HepG2 (cell line): Measurements from ENCODE around the gene TMEM116. TPM values are rescaled to one million over a fixed set of nuclear protein-coding genes. Genes with fewer than 3 reads are reported as not detected.
A peak's percentile ranks its signal among the peaks of the same experiment; 100 is the strongest.

Experiments used
- ATAC-seq: fragments of 200-7000 bp; cut with Tn5 transposase; 3 replicates; pipeline ENCODE4 v1.9.1; 2020; ENCODE audit warnings: mild to moderate bottlenecking, moderate library complexity
- BruUV-seq: library from RNA; stranded (reverse); fragments of 400-500 nt; replicated peaks from 2 replicates; lab custom pipeline; 2021; lab: Mats Ljungman, UMichigan
- CTCF ChIA-PET: fragments of 300-600 bp; formaldehyde crosslinking; extraction: SDS; loops from one replicate; lab custom pipeline; 2021; ENCODE audit warnings: low total read pairs, inconsistent platforms, low intra/inter-chr PET ratio; lab: Yijun Ruan, JAX
- POLR2A ChIA-PET: fragments of 350-600 bp; sonication (Branson Sonifier 250); formaldehyde crosslinking; loops from one replicate; lab custom pipeline; 2020; ENCODE audit warnings: antibody characterized with exemption, inconsistent platforms; lab: Yijun Ruan, JAX
- DNase-seq: peaks from one replicate; pipeline ENCODE4 v3.0.0-alpha.2; 2015; ENCODE audit warnings: low spot score
- FAIRE-seq: peaks from 3 replicates; lab custom pipeline; 2011; peaks lifted over from hg19 to GRCh38; lab: Jason Lieb, UNC
- H2AFZ ChIP-seq: one replicate; pipeline ENCODE4 v1.6.1; 2011; ENCODE audit warnings: low read length, inconsistent platforms
- H3K27ac ChIP-seq: fragments of 300-600 bp; 3 replicates; pipeline ENCODE4 v1.8.0; 2011; ENCODE audit warnings: mixed run types, mild to moderate bottlenecking, mixed read lengths, low read length, inconsistent platforms; ENCODE audit not compliant: insufficient read depth; ENCODE audit errors: extremely low read length
- H3K27me3 ChIP-seq, 2 experiments: fragments of 200-600 bp in 1 of 2; 2 replicates in 1 of 2; 3 replicates in 1 of 2; pipeline versions ENCODE4 v1.6.0 to v1.8.0; 2011; ENCODE audit warnings: low read length in 2 of 2, mild to moderate bottlenecking in 2 of 2, moderate library complexity in 2 of 2, inconsistent platforms in 1 of 2; ENCODE audit not compliant: insufficient read depth in 2 of 2, control insufficient read depth in 1 of 2
- H3K36me3 ChIP-seq, 2 experiments: fragments of 200-600 bp in 1 of 2; replicated peaks in 1 of 2; 2 replicates in 1 of 2; 3 replicates in 1 of 2; pipeline versions ENCODE4 v1.5.1 to v1.8.0; 2011; ENCODE audit warnings: low read length in 2 of 2, inconsistent platforms in 1 of 2; ENCODE audit not compliant: insufficient read depth in 2 of 2, control insufficient read depth in 1 of 2
- H3K4me1 ChIP-seq: 2 replicates; pipeline ENCODE4 v1.5.1; 2012; ENCODE audit warnings: low read length, inconsistent platforms; ENCODE audit not compliant: insufficient read depth
- H3K4me2 ChIP-seq: 2 replicates; pipeline ENCODE4 v1.6.0; 2011; ENCODE audit warnings: low read depth, low read length, inconsistent platforms
- H3K4me3 ChIP-seq, 3 experiments: fragments of 200-600 bp in 1 of 3; sonication (generic), shearing (Covaris generic) in 1 of 3; replicated peaks in 1 of 3; 2 replicates each; pipeline ENCODE4 v1.5.1; 2011 to 2016; ENCODE audit warnings: low read length in 3 of 3, inconsistent platforms in 2 of 3, low read depth in 2 of 3, mild to moderate bottlenecking in 2 of 3, control low read depth in 1 of 3, mixed read lengths in 1 of 3; ENCODE audit not compliant: insufficient read depth in 1 of 3
- H3K79me2 ChIP-seq: one replicate; pipeline ENCODE4 v1.6.1; 2011; ENCODE audit warnings: low read length, inconsistent platforms; ENCODE audit not compliant: insufficient read depth
- H3K9ac ChIP-seq: 2 replicates; pipeline ENCODE4 v1.6.0; 2011; ENCODE audit warnings: mild to moderate bottlenecking, low read depth, low read length, inconsistent platforms; ENCODE audit not compliant: insufficient read depth
- H3K9me3 ChIP-seq: 2 replicates; pipeline ENCODE4 v1.5.1; 2012; ENCODE audit warnings: mild to moderate bottlenecking, low read length
- H4K20me1 ChIP-seq: 2 replicates; pipeline ENCODE4 v1.6.0; 2011; ENCODE audit warnings: inconsistent platforms, mild to moderate bottlenecking, low read length, moderate library complexity; ENCODE audit not compliant: insufficient read depth
- BRD4 ChIP-seq: sonication (generic); formaldehyde crosslinking; IDR thresholded peaks from 2 replicates; pipeline ENCODE4 v1.4.0; 2020; ENCODE audit warnings: missing genetic modification reagents
- CAMTA2 ChIP-seq: sonication (generic); formaldehyde crosslinking; IDR thresholded peaks from 2 replicates; pipeline ENCODE4 v1.4.0; 2020; ENCODE audit warnings: mild to moderate bottlenecking, missing genetic modification reagents, borderline replicate concordance
- IRF1 ChIP-seq: sonication (generic); formaldehyde crosslinking; IDR thresholded peaks from 2 replicates; pipeline ENCODE4 v1.4.0; 2020; ENCODE audit warnings: low read depth, mild to moderate bottlenecking, missing genetic modification reagents
- RBM22 ChIP-seq: fragments of 200-400 bp; formaldehyde crosslinking; optimal IDR thresholded peaks from 2 replicates; pipeline ENCODE3; 2017; ENCODE audit warnings: mild to moderate bottlenecking, low read length, moderate library complexity
- ZNF3 ChIP-seq: IDR thresholded peaks from 2 replicates; pipeline ENCODE4 v1.7.0; 2017; ENCODE audit warnings: inconsistent platforms
- ZNF414 ChIP-seq: sonication (generic); formaldehyde crosslinking; IDR thresholded peaks from 2 replicates; pipeline ENCODE4 v1.5.0; 2020; ENCODE audit warnings: missing genetic modification reagents
- WGBS: methylation state at CpG from one replicate; pipeline ENCODE4 v1.1.6; 2017; ENCODE audit warnings: low lambda C conversion rate; 5-methylcytosine and 5-hydroxymethylcytosine counted together
- in situ Hi-C: cut with HindIII; loops from 2 replicates; pipeline ENCODE4 v1.10.0; 2017; ENCODE audit warnings: low pct_unique_long_range_greater_than_20kb; ENCODE audit not compliant: extremely low pct_ligation_motif_present
- intact Hi-C: fragments of 100-400 bp; cut with micrococcal nuclease; formaldehyde crosslinking; loops from one replicate; pipeline ENCODE4 v1.10.0; 2022; ENCODE audit not compliant: unreplicated experiment
- polyA plus RNA-seq, 8 experiments: library from polyadenylated mRNA; depleted of rRNA in 3 of 8; stranded (reverse) in 7 of 8; unstranded in 1 of 8; fragments of >200 nt; fragmentation: Illumina TruSeq in 4 of 8; extraction: Trizol in 4 of 8; gene quantifications; 2 replicates each; pipeline versions ENCODE4 v1.2.1 to v1.2.3, GENCODE V29; 2011 to 2016; ENCODE audit warnings: low read depth in 4 of 8, missing spikeins in 1 of 8, mixed read lengths in 1 of 8; ENCODE audit not compliant: insufficient read depth in 1 of 8
- total RNA-seq, 5 experiments: library from RNA; depleted of rRNA; stranded (reverse); fragments of >200 nt; fragmentation: Illumina TruSeq; extraction: Trizol; gene quantifications; 2 replicates each; pipeline ENCODE4 v1.2.3, GENCODE V29; 2016; ENCODE audit warnings: low read depth in 1 of 5

Gene TMEM116
- total and polyA plus RNA-seq, 2 of the 13 experiments (the other 11 are each of a cell fraction or from before 2014, with no cell fraction given): 14.0 to 17.8 TPM

GRCh38 chr12:112029301-112029700 is 16.3 kb upstream of the TMEM116 start:
- Histone ChIP-seq H3K27me3 (no peaks in the 10 kb centered on the region), H3K9ac (no peak overlapping the region), H3K27ac (no peak overlapping the region), H3K9me3 (no peaks in the 10 kb centered on the region), H3K4me1 (no peaks in the 10 kb centered on the region), H3K79me2 (no peaks in the 10 kb centered on the region), H2AFZ (no peak overlapping the region), H4K20me1 (no peaks in the 10 kb centered on the region), H3K4me3 (no peak overlapping the region), H3K36me3 (peaks cover 21 to 44% of the 10 kb centered on the region in 2 experiments), H3K4me2 (no peak overlapping the region)
- intact Hi-C loops: no loop called here
- BruUV-seq: no TSS peak
- TF ChIP-seq IRF1 (CRISPR knock-in tag) (no peak), ZNF3 (CRISPR knock-in tag) (no peak), ZNF414 (no peak)
- 95% methylated on average over 2 of the region's 2 CpGs for WGBS
- FAIRE-seq: no peak
- ATAC-seq: no peak
- POLR2A ChIA-PET: interaction anchor here (0.7 kb wide), 1 partner anchor 158 kb away, joined by 3 read pairs; no protein-coding TSS in a partner anchor
- DNase-seq: no peak
- in situ Hi-C loops: no loop called here
- CTCF ChIA-PET: no interaction called here

GRCh38 chr12:112025808-112026375 is 12.9 kb upstream of the TMEM116 start:
- no peak overlapping the region for H2AFZ ChIP-seq
- TF ChIP-seq BRD4 (no peak), RBM22 (peak; percentile 92), CAMTA2 (CRISPR knock-in tag) (no peak)
- H3K79me2 ChIP-seq: peaks cover 3% of the 10 kb centered on the region
- POLR2A ChIA-PET: interaction anchor here (1.2 to 5.8 kb wide), 2 partner anchors 13 to 80 kb away, joined by 3 to 62 read pairs; partner anchors contain the start of genes ERP29 and TMEM116
- CTCF ChIA-PET: no interaction called here
- intact Hi-C loops: no loop called here
- no peaks in the 10 kb centered on the region for H3K27me3 ChIP-seq
- H3K4me3 ChIP-seq: no peak overlapping the region
- H3K4me2 ChIP-seq: no peak overlapping the region
- FAIRE-seq: no peak
- ATAC-seq: peak; percentile 17; the same call in 1 of the 3 replicates
- H3K4me1 ChIP-seq: no peaks in the 10 kb centered on the region
- BruUV-seq: no TSS peak
- no peak overlapping the region for H3K27ac ChIP-seq
- H4K20me1 ChIP-seq: peaks cover 7% of the 10 kb centered on the region; the same call in 1 of the 2 replicates
- 95% methylated on average over 4 of the region's 4 CpGs for WGBS
- peaks cover 22 to 57% of the 10 kb centered on the region in 2 experiments for H3K36me3 ChIP-seq
- in situ Hi-C loops: no loop called here
- no peak overlapping the region for H3K9ac ChIP-seq
- no peaks in the 10 kb centered on the region for H3K9me3 ChIP-seq
- DNase-seq: no peak
